Astrocyte (in vitro differentiated cells and primary cell): ENCODE data around the gene STRN.

Experiments
- EZH2 ChIP-seq: IDR thresholded peaks from 2 replicates; pipeline ENCODE4 v1.6.1; 2012; ENCODE audit warnings: mild to moderate bottlenecking, low read length, inconsistent platforms; ENCODE audit not compliant: insufficient read depth
- TF ChIP-seq, protein P1 (sequence below): IDR thresholded peaks from 2 replicates; pipeline ENCODE4 v1.5.1; 2011; ENCODE audit warnings: low read depth, mild to moderate bottlenecking, inconsistent platforms, low read length, moderate library complexity; ENCODE audit not compliant: insufficient read depth

DNA sequence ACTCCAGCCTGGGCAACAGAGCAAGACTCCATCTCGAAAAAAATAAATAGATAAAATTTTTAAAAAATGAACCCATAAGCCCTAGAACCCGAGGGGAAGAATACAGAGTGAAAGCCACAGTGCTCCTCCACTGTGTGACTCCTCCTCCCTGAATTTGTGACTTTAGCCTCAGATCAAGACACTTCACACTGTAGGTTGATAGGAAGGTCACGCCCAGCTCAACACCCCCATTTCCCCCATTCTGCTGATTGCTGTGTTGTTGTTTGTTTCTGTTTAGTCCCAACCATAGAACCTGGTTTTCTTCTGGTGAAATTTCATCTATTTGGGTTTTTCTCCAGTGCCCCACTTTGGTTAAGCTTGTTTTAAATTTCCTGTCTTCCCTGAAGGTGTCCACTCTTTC is 167.6 kb downstream of the STRN start:
- TF ChIP-seq, protein P1, sequence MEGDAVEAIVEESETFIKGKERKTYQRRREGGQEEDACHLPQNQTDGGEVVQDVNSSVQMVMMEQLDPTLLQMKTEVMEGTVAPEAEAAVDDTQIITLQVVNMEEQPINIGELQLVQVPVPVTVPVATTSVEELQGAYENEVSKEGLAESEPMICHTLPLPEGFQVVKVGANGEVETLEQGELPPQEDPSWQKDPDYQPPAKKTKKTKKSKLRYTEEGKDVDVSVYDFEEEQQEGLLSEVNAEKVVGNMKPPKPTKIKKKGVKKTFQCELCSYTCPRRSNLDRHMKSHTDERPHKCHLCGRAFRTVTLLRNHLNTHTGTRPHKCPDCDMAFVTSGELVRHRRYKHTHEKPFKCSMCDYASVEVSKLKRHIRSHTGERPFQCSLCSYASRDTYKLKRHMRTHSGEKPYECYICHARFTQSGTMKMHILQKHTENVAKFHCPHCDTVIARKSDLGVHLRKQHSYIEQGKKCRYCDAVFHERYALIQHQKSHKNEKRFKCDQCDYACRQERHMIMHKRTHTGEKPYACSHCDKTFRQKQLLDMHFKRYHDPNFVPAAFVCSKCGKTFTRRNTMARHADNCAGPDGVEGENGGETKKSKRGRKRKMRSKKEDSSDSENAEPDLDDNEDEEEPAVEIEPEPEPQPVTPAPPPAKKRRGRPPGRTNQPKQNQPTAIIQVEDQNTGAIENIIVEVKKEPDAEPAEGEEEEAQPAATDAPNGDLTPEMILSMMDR: no peak
- TF ChIP-seq EZH2: no peak
